Measurements from ENCODE around the gene PIANP.

Gene PIANP

GRCh38 chr12:6667559-6668210 lies 32.9 kb downstream of the PIANP start:
- no peak for DNase-seq

- no peak for DNase-seq
These were observed 34.4 kb downstream of the PIANP start for GRCh38 chr12:6666211-6666610.

GRCh38 chr12:6664902-6665301 lies 35.7 kb downstream of the PIANP start:
- no peak for DNase-seq

GRCh38 chr12:6662906-6663742 lies 37.5 kb downstream of the PIANP start, which contains the start of gene ING4:
Gene ING4, minus strand, starts transcription at chr12:6663119. Its CDS starts 18 bp downstream, at chr12:6663101.
- DNase-seq: peak; percentile 77 to 100 (median 94)

- no peak for DNase-seq
These were observed 38.1 kb downstream of the PIANP start for GRCh38 chr12:6662602-6662905.

- DNase-seq: no peak
These were observed 46.6 kb downstream of the PIANP start for GRCh38 chr12:6653987-6654386.

GRCh38 chr12:6653342-6653741 lies 47.3 kb downstream of the PIANP start:
- no peak for DNase-seq

- DNase-seq: no peak
These were observed 48.2 kb downstream of the PIANP start for GRCh38 chr12:6652391-6652790.

- DNase-seq: no peak
These were observed 49.8 kb downstream of the PIANP start for GRCh38 chr12:6650832-6651231.

- DNase-seq: peak in 1 of 5 experiments; percentile 41
These were observed 53.5 kb downstream of the PIANP start, which contains the start of gene ACRBP for GRCh38 chr12:6647083-6647604. Gene ACRBP, minus strand, starts transcription at chr12:6647432. Its CDS starts 66 bp downstream, at chr12:6647366.

GRCh38 chr12:6646276-6647082 lies 54.1 kb downstream of the PIANP start:
- no peak for DNase-seq

- no peak for DNase-seq
These were observed 55.7 kb downstream of the PIANP start for GRCh38 chr12:6644903-6645302.

GRCh38 chr12:6644257-6644596 lies 56.4 kb downstream of the PIANP start:
- no peak for DNase-seq
